Omental fat pad (tissue), 4 donors: ENCODE data around the gene COX6B2. TPM values are rescaled to one million over a fixed set of nuclear protein-coding genes. Genes with fewer than 3 reads are reported as not detected.
"Not testable (repeated sequence)": the region's sequence is repeated elsewhere in the genome, so short reads cannot be mapped to it uniquely, and the experiment has no call there.

Source experiments
- ATAC-seq: fragments of 150-250 bp; one replicate; pipeline ENCODE4 v1.9.1; 2016; ENCODE audit warnings: mild to moderate bottlenecking, moderate library complexity; ENCODE audit not compliant: low FRiP score
- DNase-seq: peaks from one replicate; pipeline ENCODE4 v3.0.0-alpha.2; 2019; ENCODE audit warnings: low spot score
- total RNA-seq, 4 donors: library from RNA; depleted of rRNA; stranded (reverse); fragments of >200 nt; gene quantifications; one replicate each; pipeline ENCODE4 v1.1.0, GENCODE V29; 2016
- TF ChIP-seq, protein P1 (sequence below), 3 donors: fragments of 450-650 bp; IDR thresholded peaks; one replicate each; pipeline ENCODE4 v1.5.1; 2016 to 2017; ENCODE audit warnings: antibody characterized with exemption in 3 of 3, mild to moderate bottlenecking in 3 of 3, moderate library complexity in 2 of 3

COX6B2 gene
- total RNA-seq, 4 donors from 2014 or later, result 0.56 TPM; not detected in 3

DNA sequence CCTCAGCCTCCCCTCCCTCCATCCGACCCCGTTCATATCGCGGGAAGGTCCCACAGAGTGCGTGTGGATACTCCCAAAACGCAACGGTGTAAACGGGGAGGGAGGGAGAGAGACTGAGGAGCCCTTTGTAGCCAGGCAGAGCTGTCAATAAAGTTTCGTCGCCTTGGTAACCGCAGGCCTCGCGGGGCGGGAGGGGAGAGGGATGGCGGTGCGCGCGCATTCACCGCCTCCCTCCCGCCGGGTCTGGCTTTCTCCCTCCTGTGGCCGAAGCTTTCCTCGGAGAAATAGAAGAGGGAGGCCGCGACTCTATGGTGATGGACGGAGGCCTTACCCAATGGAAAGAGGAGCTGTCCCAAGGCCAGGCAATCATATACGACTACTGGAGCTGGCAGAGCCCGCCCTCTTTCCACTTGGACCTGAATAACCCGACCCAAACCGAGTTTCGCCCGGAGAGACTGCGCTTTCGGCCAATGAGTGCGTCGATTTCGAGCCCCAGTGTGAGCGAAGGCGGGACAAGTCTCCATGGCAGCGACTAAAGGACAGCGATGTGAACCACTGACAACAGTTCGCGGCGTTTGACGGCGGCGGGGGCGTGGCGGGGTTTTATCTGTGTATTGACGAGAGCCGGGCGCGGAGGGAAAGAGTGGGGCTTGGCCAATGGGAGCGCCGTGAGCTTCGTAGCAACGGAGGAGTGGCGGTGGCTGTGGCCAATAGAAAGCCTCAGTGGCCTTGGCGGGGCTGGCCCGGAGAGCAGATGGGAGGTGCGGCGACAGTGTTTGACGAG lies 15.2 kb downstream of the COX6B2 start, which contains the start of gene KMT5C:
Gene KMT5C (plus strand): TSS at position 772 of the 784 bp plus-strand sequence. CDS start 2,061 bp downstream, outside the sequence.
- ATAC-seq (peak; percentile 96), DNase-seq (peak; percentile 100)
- TF ChIP-seq, protein P1, sequence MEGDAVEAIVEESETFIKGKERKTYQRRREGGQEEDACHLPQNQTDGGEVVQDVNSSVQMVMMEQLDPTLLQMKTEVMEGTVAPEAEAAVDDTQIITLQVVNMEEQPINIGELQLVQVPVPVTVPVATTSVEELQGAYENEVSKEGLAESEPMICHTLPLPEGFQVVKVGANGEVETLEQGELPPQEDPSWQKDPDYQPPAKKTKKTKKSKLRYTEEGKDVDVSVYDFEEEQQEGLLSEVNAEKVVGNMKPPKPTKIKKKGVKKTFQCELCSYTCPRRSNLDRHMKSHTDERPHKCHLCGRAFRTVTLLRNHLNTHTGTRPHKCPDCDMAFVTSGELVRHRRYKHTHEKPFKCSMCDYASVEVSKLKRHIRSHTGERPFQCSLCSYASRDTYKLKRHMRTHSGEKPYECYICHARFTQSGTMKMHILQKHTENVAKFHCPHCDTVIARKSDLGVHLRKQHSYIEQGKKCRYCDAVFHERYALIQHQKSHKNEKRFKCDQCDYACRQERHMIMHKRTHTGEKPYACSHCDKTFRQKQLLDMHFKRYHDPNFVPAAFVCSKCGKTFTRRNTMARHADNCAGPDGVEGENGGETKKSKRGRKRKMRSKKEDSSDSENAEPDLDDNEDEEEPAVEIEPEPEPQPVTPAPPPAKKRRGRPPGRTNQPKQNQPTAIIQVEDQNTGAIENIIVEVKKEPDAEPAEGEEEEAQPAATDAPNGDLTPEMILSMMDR (IDR thresholded peaks at IDR 0.05), result no peak

- ATAC-seq, result no peak
- DNase-seq, result no peak
- TF ChIP-seq, protein P1 (IDR thresholded peaks at IDR 0.05), result no peak
Measured at GRCh38 chr19:55336101-55336500, 18.4 kb downstream of the COX6B2 start.

DNA sequence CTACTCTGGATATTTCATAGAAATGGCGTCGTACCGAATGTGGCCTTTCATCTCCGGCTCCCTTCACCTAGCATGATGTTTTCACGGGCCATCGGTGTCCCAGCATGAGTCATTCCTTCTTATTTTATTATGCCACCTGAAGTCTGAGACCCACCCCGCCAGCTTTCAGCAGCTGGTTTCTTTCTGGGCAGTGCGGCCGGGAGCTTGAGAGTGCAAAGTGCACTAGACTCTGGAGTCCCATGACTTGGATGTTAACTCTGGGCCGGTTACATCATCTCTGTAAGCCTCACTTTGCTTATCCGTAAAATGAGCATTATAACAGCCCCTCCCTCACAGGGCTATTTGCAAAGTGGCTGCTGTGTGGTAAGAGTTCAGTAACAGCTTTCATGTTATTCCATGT lies 20.6 kb downstream of the COX6B2 start:
- DNase-seq, result no peak
- ATAC-seq, result no peak
- TF ChIP-seq, protein P1 (IDR thresholded peaks at IDR 0.05), result no peak

- DNase-seq, ATAC-seq: not testable (repeated sequence)
Measured at GRCh38 chr19:55329791-55330190, 24.7 kb downstream of the COX6B2 start.

DNA sequence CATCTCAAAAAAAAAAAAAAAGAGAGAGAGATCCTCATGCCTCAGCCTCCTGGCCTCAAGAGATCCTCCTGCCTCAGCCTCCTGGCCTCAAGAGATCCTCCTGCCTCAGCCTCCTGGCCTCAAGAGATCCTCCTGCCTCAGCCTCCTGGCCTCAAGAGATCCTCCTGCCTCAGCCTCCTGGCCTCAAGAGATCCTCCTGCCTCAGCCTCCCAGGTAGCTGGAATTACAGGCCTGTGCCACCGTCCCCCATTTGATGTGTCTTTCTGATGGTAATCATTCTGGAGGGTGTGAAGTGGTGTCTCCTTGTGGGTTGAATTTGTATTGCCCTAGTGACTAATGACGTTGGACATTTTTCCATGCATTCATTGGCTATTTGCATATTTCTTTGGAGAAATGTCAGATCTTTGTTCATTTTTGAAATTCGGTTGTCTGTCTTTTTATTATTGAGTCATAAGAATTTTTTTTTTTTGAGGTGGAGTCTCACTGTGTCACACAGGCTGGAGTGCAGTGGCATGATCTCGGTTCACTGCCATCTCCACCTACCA lies 25.7 kb downstream of the COX6B2 start:
- not testable (repeated sequence) for ATAC-seq, DNase-seq

DNA sequence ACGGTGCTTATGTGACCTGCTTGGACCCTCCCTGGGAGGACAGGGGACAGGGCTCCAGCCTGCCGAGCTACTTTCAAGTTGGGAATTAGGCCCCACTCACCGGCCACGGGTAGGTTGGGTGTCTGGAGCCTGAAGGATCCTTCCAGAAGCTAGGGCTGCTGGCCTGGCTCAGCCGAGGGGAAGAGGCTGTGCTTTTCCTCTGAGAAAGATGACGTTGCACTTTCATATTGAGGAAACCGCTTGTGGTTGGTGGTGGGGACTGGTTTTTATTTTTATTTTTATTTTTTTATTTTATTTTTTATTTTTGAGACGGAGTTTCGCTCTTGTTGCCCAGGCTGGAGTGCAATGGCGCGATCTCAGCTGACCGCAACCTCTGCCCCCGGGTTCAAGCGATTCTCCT lies 29.3 kb downstream of the COX6B2 start, which contains the start of gene TMEM150B:
Gene TMEM150B (minus strand): TSS at position 170 of the 400 bp plus-strand sequence. CDS start 4,305 bp downstream, outside the sequence.
- DNase-seq, result no peak
- no peak for ATAC-seq

DNA sequence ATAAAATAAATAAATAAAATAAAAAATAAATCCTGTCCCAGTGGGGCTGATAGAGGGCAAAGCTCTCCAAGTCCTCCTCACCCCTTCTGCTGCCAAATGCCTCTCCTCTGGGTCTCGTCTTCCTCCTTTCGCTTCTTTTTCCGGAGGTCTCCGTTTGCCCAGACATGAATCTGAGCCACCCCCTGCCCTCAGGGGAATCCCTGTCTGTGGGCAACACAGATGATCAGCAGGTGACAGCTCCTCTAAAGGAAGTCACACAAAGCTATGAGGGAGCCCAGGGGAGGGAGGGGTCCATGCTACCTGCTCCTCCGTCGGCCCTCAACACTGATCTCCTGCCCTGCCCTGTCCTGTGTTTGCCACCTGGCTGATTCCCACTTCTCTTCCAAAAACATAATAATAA lies 29.9 kb downstream of the COX6B2 start:
- ATAC-seq (no peak), DNase-seq (no peak)
- TF ChIP-seq, protein P1 (IDR thresholded peaks at IDR 0.05), result no peak

More for the DNA sequence above, 29.3 kb downstream of the COX6B2 start, which contains the start of gene TMEM150B:
- TF ChIP-seq, protein P1 (IDR thresholded peaks at IDR 0.05), result no peak
